HG03039 (cell line): ENCODE results near the gene SUZ12.
"Not testable (repeated sequence)": the region's sequence is repeated elsewhere in the genome, so short reads cannot be mapped to it uniquely, and the experiment has no call there.

Experiments used
- ATAC-seq: cut with Tn5 transposase; IDR thresholded peaks from one replicate; pipeline ENCODE4 v1.9.1; 2021; ENCODE audit warnings: mild to moderate bottlenecking, moderate library complexity; ENCODE audit not compliant: unreplicated experiment

Gene SUZ12

GRCh38 chr17:32033812-32034211 lies 97.0 kb downstream of the SUZ12 start:
- not testable (repeated sequence) for ATAC-seq

DNA sequence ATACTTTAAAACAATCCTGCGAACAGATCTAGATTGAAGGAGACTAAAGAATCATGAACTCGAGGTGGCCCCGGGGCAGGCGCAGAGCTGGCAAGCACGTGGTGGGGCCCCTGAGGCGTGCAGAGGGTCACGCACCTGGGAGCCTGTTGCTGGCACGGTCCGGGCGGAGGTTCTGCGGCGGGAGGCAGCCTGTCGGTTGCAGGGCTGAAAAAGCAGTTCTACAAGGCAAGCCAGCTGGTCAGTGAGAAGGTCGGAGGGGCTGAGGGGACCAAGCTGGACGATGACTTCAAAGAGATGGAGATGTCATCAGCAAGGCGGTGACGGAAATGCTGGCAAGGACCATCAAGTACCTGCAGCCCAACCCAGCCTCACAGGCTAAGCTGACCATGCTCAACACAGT lies 103.4 kb downstream of the SUZ12 start:
- not testable (repeated sequence) for ATAC-seq

GRCh38 chr17:32041306-32041875 lies 104.6 kb downstream of the SUZ12 start:
- not testable (repeated sequence) for ATAC-seq

- ATAC-seq = not testable (repeated sequence)
These were observed 105.5 kb downstream of the SUZ12 start for GRCh38 chr17:32042266-32042665.

GRCh38 chr17:32045611-32046010 lies 108.8 kb downstream of the SUZ12 start:
- ATAC-seq = not testable (repeated sequence)

- ATAC-seq = not testable (repeated sequence)
These were observed 110.9 kb downstream of the SUZ12 start for GRCh38 chr17:32047663-32048062.
